ENCODE data around the gene BMPR1B. TPM values are rescaled to one million over a fixed set of nuclear protein-coding genes. Genes with fewer than 3 reads are reported as not detected.

The BMPR1B gene
- polyA plus RNA-seq, 2 of the 4 experiments (the other 2 are of a cell fraction): 6.4 to 21.2 TPM

- CTCF ChIA-PET: interaction anchor here (1.0 kb wide), 1 partner anchor 15 kb away, joined by 3 read pairs; no protein-coding TSS in a partner anchor
- 52% methylated on average over 2 of the region's 2 CpGs for WGBS (ENCODE audit: missing lambda C conversion rate)
- POLR2A ChIA-PET: no interaction called here
- Histone ChIP-seq H3K4me1 (peaks cover 56% of the 10 kb centered on the region), H3K4me2 (peak overlapping the region; percentile 40), H3K27ac (no peak overlapping the region; a peak in 1 of 6 replicates), H3K9me3 (no peaks in the 10 kb centered on the region), H3K4me3 (no peak overlapping the region)
- ATAC-seq (no peak), FAIRE-seq (no peak), DNase-seq (ENCODE audit: low read depth in 1 of 2, low spot score in 1 of 2) (no peak)
- TF ChIP-seq GATA3 (IDR thresholded peaks at IDR 0.05; ENCODE audit: borderline replicate concordance) (no peak), EHF (CRISPR knock-in tag; IDR thresholded peaks at IDR 0.05) (no peak), ATOH8 (CRISPR knock-in tag; IDR thresholded peaks at IDR 0.05; ENCODE audit: low read depth) (no peak), BHLHE40 (IDR thresholded peaks at IDR 0.05; ENCODE audit: low read depth, low read length) (no peak)
Observed at GRCh38 chr4:94926936-94927335, 169.2 kb downstream of the BMPR1B start.

- DNase-seq (ENCODE audit: low read depth in 1 of 2, low spot score in 1 of 2): no peak
- H3K4me2 ChIP-seq: peak overlapping the region; percentile 40
- H3K9me3 ChIP-seq: no peaks in the 10 kb centered on the region
- H3K27ac ChIP-seq: peak overlapping the region in 1 of 2 experiments; percentile 32; a peak in 1 of 6 replicates
- POLR2A ChIA-PET: no interaction called here
- ATAC-seq: no peak
- H3K4me1 ChIP-seq: peaks cover 63% of the 10 kb centered on the region
- TF ChIP-seq FOSL2 (IDR thresholded peaks at IDR 0.05) (no peak), FOSL2 (CRISPR knock-in tag; IDR thresholded peaks at IDR 0.05) (no peak), BCL3 (IDR thresholded peaks at IDR 0.05) (no peak), MAZ (IDR thresholded peaks at IDR 0.05; ENCODE audit: borderline replicate concordance, low read depth, low read length) (no peak), TP53 (CRISPR knock-in tag; IDR thresholded peaks at IDR 0.05) (no peak), NFE2L2 (conservative IDR thresholded peaks at IDR 0.05; ENCODE audit: low read length) (no peak), HMGXB4 (CRISPR knock-in tag; IDR thresholded peaks at IDR 0.05; ENCODE audit: borderline replicate concordance) (no peak), CHD4 (IDR thresholded peaks at IDR 0.05; ENCODE audit: borderline replicate concordance) (no peak), SREBF2 (IDR thresholded peaks at IDR 0.05) (no peak), MYC (IDR thresholded peaks at IDR 0.05; ENCODE audit: borderline replicate concordance, low read length) (no peak), HES2 (IDR thresholded peaks at IDR 0.05) (no peak), JUN (IDR thresholded peaks at IDR 0.05) (no peak), NR3C1 (IDR thresholded peaks at IDR 0.05) (no peak), POLR2A (IDR thresholded peaks at IDR 0.05; ENCODE audit: low read length) (no peak), HOXB5 (CRISPR knock-in tag; IDR thresholded peaks at IDR 0.05) (no peak), E2F6 (IDR thresholded peaks at IDR 0.05; ENCODE audit: borderline replicate concordance, low read depth) (no peak)
- WGBS (ENCODE audit: missing lambda C conversion rate): 48% methylated on average over 1 of the region's 1 CpG
- H3K4me3 ChIP-seq: no peak overlapping the region
- CTCF ChIA-PET: no interaction called here
- FAIRE-seq: no peak
Observed at GRCh38 chr4:94927696-94928095, 169.9 kb downstream of the BMPR1B start.

- peak in 1 of 2 experiments; percentile 16; a peak in 2 of 6 replicates for ATAC-seq
- Histone ChIP-seq H3K4me2 (peak overlapping the region; percentile 51), H3K4me3 (no peak overlapping the region), H3K4me1 (peaks cover 82% of the 10 kb centered on the region), H3K9me3 (no peaks in the 10 kb centered on the region), H3K27ac (peak overlapping the region in 1 of 2 experiments; percentile 48; a peak in 1 of 6 replicates)
- ChIA-PET POLR2A (interaction anchor here (0.6 kb wide), 1 partner anchor 28 kb away, joined by 11 read pairs; no protein-coding TSS in a partner anchor), CTCF (interaction anchor here (1.3 kb wide), 1 partner anchor 14 kb away, joined by 3 read pairs; no protein-coding TSS in a partner anchor)
- WGBS (ENCODE audit: missing lambda C conversion rate): 55% methylated on average over 5 of the region's 5 CpGs
- no peak for DNase-seq (ENCODE audit: low read depth in 1 of 2, low spot score in 1 of 2)
- no peak for FAIRE-seq
- TF ChIP-seq ZFP36 (IDR thresholded peaks at IDR 0.05; ENCODE audit: borderline replicate concordance, partially characterized antibody): no peak
- TF ChIP-seq PBX3 (IDR thresholded peaks at IDR 0.05): no peak
- TF ChIP-seq E2F6 (IDR thresholded peaks at IDR 0.05; ENCODE audit: borderline replicate concordance, low read depth): no peak
- TF ChIP-seq FOXS1 (CRISPR knock-in tag; IDR thresholded peaks at IDR 0.05): no peak
- no peak for TF ChIP-seq ESRRA (IDR thresholded peaks at IDR 0.05; ENCODE audit: borderline replicate concordance, low read length)
- TF ChIP-seq RNF2 (IDR thresholded peaks at IDR 0.05; ENCODE audit: borderline replicate concordance, low read depth): no peak
- no peak for TF ChIP-seq ZC3H11A (IDR thresholded peaks at IDR 0.05)
- no peak for TF ChIP-seq MYC (IDR thresholded peaks at IDR 0.05; ENCODE audit: borderline replicate concordance, low read length)
- no peak for TF ChIP-seq HEYL (CRISPR knock-in tag; IDR thresholded peaks at IDR 0.05)
- no peak for TF ChIP-seq HDAC2 (IDR thresholded peaks at IDR 0.05)
- TF ChIP-seq HOXB13 (CRISPR knock-in tag; IDR thresholded peaks at IDR 0.05; ENCODE audit: low read depth): no peak
- TF ChIP-seq PHF8 (IDR thresholded peaks at IDR 0.05; ENCODE audit: borderline replicate concordance, low read depth): no peak
- TF ChIP-seq JUN (IDR thresholded peaks at IDR 0.05): no peak
Observed at GRCh38 chr4:94929696-94930095, 171.9 kb downstream of the BMPR1B start.
